NOMO-1 treated with dmso at 0.1 percent for 144 hours (cell line): ENCODE results near the gene PRKCE.

ENCODE experiments used
- DNase-seq: peaks from one replicate; lab custom pipeline; 2025; ENCODE audit not compliant: unreplicated experiment; lab: John Stamatoyannopoulos, UW

PRKCE gene

DNA sequence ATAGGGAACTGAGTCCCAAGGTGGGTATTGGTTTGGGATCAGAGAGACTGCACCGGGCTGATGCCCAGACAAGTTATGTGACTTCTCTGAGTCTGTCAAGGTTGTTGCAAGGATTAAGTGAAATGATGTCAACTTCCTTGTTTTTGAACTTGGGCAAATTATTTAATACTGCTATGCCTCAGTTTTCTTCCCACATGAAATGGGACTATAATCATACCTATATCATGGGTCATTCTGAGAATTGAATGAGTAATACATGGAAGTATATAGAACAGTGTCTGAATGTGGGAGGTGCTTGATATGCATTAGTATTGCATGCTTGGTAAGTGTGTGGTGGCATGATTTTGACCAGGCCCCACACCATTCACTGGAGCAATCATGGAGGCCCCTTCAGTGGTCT lies 99.0 kb downstream of the PRKCE start:
- no peak for DNase-seq

DNA sequence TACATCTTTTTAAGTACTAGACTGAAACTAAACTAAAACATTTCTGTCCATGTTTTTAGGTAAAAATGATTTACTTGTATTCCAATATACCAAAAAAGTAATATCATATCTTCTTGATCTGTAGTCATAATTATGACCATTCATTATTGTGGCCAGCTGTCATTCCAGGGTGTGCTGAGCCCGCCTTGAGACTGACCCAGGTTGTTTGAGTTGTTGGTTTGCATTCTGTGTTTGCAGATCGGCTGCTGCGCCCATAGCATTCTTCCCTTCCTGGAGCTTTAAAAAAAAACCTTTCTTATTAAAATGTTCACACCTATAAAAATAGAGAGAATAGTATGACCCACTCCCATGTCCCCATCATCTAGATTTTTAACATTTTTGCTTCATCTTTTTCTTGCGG lies 101.9 kb downstream of the PRKCE start:
- DNase-seq = no peak

DNA sequence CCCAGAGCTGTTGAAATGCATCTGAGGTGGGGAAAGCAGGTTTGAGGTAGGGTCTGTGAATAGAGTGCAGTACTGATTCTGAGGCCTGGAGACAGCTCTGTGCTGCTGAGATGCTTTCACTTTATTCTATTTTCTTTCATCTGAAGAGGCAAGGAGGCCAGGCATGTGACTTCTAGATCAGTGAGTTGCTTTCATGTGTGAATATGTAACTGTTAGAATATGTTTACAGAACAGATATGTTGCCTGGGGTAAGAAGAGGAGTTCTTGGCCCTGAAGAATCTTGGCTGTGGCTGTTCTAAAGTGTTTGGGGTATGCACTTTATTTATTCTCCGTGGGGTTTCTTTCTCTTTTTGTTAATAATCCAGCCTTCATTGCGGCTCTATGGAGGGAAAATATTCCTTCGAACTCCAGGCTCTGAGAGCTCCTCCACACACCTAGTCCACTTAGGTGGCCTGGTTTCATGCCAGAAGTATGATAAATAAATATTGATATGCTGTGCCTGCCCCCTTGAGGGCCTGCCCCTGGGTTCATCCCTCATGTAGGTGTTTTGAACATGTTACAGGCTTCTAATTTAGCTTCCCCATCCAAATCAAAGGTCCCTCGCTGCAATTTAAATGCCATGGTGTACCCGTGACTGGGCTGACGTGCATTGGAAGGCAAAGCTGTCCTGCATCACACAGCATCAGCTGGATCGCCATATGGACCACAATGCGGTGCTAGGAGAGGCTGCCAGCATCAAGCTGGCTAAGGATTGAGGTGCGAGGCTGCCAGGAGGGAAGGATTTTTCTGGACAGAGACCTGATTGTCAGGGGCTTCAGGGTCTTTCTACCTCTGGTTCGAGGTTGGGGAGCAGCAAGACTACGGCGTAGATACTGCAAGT lies 102.9 kb downstream of the PRKCE start:
- no peak for DNase-seq

DNA sequence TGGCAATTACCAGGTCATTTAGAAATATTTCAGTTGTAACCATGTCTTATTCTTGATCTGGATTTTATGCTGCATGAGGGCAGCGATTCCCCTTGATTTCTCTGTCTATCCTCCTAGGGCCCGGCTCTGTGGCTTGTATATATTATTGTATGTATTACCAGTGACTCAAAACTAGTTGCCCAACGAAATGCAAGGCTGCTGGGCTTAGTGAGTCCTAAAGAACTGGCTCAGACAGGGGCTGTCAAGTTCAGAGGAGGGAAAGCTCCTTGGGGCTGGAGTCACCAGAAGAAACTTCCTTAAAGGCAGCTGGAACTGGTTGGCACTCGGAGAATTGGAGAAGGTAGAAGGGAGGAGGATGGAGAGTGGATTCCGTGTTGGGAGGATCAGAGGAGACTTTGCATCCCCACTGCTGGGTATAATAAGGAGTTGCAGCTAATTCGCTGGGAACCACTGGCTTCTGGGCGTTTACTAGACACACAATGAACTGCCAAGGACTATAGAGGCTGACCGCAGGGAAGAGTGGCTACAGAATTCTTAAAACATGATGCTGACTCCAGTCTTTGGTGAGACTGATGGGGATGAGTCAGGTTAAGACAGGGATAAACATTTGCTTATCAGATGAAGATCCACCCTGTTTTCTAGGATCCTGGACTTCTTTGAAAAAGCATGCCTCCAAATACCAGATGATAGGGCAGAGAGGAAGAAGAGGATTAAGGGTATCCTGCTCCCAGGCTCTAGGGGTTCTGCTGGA lies 104.3 kb downstream of the PRKCE start:
- DNase-seq = no peak

DNA sequence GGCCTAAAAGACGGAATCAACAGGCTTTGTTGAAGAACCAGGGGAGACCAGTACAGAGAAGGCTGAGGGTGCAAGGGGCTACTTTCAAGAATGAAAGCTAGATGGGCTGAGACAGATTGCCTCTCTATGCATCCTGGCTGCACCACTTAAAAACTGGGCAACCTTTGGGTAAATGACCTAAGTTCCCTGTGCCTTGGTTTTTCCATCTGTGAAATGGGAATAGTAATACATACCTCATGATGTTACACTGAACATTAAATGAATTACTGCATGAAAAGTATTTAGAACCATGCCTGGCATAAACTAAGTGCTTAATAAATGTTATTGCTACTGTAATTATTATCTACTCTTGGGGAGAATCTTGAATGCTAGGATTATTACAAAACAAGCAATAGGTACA lies 106.5 kb downstream of the PRKCE start:
- DNase-seq = no peak

DNA sequence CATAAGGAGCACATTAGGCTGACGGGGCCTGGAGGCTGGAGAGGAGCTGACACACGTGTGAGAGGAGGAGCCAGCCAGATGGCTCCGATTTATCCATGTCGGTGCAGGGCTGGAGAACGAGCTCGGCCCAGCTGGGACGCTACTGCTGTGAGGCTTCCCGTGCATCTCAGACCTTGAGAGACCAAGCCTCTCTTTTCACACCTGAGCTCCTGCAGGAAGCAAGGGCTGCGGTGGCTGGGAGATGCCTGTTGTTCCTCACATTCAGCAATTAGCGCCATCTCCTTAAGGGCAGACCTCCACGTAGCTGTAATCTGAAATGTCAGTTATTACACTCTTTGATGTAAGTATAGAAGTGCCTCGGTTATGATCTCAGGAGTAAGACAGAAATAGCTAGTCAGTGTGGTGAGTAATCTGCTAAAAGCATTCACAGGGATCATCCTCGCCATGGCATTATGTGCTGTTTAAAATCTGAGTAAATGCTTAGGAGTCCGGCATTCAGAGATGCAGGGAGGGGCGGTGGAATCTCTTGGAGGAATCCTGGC lies 107.9 kb downstream of the PRKCE start:
- no peak for DNase-seq

DNA sequence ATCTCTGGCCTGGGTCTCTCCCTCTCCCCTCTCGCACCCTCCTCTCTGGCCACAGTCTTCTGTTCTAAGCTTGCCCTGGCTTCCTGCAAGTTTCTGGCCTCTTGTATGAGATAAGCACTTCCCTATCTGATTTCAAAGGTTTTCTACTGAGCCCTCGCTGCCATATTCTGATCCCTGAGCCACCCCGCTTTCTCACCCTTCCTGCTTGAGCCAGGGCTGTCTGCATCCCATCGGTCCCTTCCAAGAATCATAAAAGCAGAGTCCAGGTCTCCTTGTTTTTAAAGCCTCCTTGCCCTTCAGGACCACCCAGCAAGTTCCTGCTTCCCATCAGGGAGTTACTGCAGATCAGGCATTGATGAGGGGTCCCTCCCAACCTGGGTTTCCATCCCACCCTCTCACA lies 110.2 kb downstream of the PRKCE start:
- DNase-seq = no peak

DNA sequence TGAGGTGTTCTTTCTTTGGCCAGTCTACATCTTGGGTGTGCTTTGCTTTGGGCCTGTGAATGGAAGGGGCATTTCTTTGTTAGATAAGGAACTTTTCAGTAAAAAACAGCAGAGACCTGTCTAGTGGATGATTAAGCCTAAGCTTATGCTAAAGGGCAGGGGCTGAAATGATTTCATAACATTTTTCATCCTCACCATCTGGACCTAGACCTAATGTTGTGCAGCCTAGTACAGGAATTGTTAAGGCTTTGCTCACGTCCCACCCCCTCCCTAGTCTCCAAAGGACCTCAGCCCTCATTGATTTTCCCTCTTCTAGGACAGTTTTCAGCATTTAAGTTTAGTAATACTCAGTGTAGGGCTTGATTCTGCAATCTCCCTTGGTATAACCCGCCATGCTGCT lies 111.8 kb downstream of the PRKCE start:
- no peak for DNase-seq

DNA sequence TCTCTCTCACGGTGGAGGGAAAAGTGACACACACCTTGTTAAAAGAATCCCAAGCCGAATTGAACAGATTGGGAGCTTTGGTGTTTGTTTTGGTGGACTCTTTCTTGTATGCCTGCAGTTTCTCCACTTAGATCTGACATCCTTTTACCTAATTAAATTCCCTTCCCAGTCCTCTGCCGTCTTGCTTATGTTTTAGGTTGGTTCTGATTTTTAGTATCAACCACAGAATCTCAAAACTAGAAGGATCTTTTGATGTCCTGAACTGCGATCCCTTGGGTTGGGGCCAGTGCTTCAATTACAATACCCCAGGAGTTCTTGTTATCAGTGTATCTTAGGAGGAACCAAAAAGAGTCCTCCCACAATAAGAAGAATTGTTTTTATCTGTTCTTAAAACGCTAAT lies 112.3 kb downstream of the PRKCE start:
- no peak for DNase-seq

DNA sequence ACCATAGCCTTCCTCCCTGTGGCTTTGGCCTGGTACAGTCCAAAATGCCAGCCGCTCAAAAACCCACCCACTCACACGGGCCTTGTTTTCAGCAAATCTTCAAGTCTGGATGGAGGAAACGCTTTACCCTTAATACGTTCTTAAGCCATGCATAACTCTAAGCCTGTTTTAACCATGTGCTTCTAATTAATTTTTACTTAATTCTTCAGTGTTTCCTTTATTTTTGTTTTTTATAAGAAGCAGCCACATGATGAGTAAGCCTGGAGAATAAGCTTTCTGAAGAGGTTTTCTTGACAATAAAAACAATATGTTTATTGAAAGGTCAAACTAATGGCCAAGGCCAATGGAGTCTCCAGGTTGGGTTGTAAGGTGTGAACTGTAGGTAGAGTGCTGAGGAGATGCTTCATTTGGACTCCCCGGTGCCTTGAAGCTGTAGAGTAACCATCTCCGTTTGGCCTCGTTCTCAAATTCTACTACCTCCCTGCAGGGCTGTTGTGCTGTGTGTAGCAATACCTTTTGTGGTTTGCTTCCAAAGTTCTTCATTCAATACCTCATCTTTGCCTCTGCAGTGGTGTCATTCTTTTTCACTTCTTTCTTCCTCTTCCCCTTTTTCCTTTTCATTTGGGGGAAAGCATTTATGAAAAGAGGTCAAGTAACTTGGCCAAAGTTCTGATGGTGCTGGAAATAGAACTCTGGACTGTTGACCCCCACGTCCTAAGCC lies 113.7 kb downstream of the PRKCE start:
- DNase-seq = peak; percentile 79

DNA sequence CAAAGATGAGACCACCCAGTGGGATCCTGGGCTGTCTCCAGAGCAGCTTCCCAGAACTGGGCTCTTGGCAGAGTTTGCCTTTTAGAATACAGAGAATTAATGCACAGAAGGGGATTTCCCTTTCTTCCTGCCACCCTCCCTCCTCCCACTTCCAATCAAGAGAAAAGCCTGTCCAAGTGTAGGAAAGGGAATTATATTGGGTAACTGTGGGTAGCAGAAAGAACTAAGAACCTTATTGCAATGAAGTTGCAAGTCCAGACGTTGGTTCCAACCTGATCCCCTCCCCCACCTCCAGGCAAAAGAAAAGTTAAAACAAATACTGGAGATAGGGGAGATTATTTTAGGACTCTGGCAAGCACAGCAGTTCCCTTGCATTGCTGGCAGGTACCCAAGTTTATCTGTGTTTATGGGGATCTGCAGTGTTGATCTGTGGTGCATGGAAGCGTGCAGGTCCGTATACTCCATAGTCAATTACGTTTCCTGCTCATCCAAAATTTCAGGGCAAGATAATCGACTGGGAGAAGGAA lies 114.3 kb downstream of the PRKCE start:
- no peak for DNase-seq

DNA sequence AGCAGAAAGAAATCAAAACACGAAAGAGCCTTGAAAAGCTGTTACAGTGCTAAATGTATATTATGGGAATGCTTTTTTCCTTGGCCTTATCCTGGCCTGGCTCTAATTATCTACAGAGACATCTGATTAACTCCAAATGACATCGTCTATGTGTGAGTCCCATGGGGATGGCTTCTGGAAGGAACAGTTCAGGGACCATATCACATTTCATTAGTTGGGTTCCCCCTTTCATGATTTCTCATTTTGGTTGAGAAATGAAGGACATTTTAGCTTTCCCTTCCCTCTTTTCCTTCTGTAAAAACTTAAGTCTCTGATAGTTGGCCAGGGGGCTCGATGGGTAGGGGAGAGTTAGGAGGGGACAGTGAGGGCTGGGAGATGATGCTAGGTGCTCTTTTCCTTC lies 116.7 kb downstream of the PRKCE start:
- DNase-seq = no peak

DNA sequence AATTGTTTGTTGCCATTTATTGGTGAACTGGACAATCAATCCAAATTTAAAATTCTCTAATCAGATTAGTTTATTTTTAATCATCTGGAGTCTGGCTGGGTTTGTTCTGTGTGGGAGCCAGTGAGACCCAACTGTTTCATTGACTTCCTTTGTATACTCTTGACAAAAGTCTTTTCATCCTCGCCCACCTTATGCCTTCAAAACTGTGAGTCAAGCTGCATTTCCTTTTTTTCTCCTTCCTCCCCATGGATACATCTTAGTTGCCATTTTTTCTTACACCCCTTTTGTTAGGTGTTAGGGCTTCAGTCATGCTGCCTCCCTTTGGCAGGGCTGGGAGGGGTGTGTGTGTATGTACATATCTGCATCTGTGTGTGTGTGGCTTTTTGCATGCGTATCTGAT lies 117.6 kb downstream of the PRKCE start:
- no peak for DNase-seq

DNA sequence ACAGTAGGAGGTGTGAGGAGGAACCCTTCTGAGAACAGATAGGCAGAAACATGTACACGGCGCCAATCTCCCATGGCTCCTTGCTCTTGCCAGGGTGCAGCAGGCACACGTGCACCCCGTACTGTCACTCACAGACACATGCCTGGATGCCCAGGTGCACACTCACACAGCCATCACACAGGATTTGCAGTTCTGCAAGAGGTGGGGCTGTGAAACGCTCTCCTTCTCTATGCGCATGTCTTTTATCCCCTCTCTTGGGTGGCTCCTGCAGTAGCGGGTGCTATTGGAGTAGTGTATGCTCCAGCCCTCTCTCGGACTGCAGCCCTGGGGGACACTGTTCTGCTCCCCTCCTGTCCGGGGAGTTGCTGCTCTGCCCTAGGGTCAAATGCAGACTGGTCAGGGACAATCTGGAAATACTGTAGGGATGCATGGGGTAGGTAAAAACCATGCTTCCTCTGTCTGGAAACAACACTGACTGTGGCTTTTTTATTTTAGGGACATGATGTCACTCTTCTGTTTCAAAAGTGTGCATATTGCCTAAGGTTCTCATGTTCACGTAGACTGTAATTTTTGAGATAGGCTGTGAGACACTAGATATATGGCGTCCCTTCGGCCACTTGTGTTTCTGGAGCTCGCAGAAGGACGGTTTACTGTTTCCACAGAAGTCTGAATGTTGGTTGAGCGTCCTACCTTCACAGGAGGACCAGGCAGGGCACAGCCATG lies 118.5 kb downstream of the PRKCE start:
- no peak for DNase-seq

DNA sequence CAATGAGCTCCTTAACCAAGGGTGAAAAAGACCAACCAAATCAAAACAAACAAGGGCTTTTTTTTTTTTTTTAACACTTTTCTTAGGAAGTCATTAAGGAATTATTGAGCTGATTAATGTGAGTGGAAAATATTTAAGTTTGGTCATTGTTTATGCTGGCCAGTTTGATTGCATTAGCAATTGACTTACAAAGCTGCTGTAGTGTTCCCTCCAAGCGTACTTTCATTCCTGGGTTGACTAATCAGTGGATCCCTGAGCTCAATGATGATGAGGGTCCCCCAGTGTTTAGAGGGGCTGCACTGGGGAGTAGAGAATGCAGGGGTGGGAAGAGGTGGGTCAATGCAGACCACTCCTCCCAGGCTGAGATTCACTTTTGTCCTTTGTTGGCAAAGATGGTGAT lies 119.3 kb downstream of the PRKCE start:
- DNase-seq = no peak

DNA sequence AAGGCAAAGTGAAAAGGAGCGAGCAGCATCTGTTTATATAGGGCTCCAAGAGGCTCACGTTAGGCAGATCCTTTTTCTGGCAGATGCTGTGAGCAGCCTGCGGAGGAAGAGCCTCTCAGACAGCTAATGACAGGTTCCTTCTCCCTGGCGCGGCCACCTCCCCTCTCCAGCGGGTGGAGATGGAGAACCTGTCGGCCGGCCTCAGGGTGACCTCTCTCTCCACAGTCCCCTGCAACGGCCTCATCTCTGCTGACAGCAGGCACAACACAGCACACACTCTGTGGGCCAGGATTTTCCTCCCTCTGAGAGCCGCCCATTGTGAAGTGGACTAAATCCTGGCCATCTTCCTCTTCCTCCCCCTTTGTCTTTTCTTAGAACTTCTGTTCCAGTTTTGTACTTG lies 119.8 kb downstream of the PRKCE start:
- DNase-seq = peak; percentile 59

DNA sequence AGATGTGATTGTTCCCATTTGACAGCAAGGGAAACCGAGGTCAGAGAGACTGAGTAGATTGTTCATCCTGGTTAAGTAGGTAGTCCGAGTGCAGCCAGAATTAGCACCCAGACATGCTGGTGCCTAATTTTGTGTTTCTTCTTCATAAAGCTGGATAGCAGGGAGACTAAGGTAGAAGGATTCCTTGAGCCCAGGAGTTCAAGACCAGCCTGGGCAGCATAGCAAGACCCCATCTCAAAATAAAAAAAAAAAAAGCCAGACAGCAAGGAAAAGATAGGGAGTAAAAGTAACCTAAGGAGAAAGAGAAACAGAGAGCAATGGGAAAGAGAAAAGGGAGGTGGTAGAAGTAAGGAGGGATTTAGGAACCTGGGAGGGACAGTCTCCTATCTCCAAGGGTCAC lies 120.6 kb downstream of the PRKCE start:
- no peak for DNase-seq

DNA sequence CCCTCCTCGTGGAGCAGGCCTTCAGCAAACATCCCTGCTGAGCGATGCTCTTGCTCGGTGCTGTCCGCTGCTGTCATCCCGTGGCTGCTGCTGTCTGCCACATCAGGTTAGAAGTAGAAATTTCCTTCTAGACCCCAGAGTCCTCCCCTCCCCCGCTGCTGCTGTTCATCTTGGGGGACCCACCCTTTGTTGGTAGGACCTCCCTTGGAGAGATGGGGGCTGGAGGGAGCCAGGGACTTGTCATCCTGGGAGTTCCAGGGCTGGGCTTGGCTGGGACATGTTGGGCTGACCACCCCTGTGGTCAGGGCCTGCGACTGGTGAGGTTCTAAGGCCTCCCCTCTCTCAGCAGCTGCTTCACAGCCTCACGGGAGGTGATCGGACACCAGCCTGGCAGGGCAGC lies 122.4 kb downstream of the PRKCE start:
- DNase-seq = no peak

DNA sequence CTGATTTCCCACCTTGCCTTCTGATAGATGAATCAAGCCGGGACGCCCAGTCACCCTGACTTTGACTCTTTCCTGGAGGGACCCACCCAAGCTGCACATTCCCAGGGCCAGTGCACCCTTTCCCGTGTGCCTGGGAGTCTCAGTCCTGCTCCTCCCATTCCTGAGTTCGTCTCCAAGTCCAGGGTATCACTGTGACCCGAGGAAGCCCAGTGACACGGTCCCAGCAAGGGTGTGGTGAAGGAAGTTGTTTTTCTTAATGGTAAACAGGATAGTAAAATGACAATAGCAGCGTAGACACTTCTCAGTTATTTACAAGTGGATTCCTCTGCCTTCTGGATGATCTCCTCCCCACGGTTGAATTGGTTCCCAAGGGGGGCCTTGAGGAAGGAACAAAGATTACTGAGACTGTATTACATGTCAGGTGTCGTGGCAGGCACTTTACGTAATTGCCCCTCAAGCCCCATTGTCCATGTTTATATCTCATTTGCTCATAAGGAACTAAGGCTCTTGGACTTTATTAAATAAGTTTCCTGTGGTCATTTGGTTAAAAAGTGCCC lies 123.3 kb downstream of the PRKCE start:
- DNase-seq = no peak
